Lower lobe of right lung (tissue), 2 donors: Measurements from ENCODE around the gene LAMA2. TPM values are rescaled to one million over a fixed set of nuclear protein-coding genes. Genes with fewer than 3 reads are reported as not detected.
A peak's percentile ranks its signal among the peaks of the same experiment; 100 is the strongest.

Experiments
- ATAC-seq, 2 donors: fragments of 200-7000 bp; cut with Tn5 transposase; one replicate each; pipeline ENCODE4 v1.9.1; 2020 to 2022; ENCODE audit warnings: mild to moderate bottlenecking in 2 of 2, moderate library complexity in 2 of 2
- DNase-seq: peaks from one replicate; pipeline ENCODE4 v3.0.0-alpha.2; 2020
- H3K27ac ChIP-seq: fragments of 200-600 bp; one replicate; pipeline ENCODE4 v1.8.0; 2022
- H3K27me3 ChIP-seq: fragments of 200-600 bp; one replicate; pipeline ENCODE4 v1.8.0; 2022; ENCODE audit warnings: low read depth
- H3K36me3 ChIP-seq: fragments of 200-600 bp; one replicate; pipeline ENCODE4 v1.8.0; 2022; ENCODE audit warnings: mild to moderate bottlenecking
- H3K4me1 ChIP-seq: fragments of 200-600 bp; one replicate; pipeline ENCODE4 v1.8.0; 2022
- H3K4me3 ChIP-seq: fragments of 200-600 bp; one replicate; pipeline ENCODE4 v1.8.0; 2022; ENCODE audit warnings: mild to moderate bottlenecking
- H3K9me3 ChIP-seq: fragments of 200-600 bp; one replicate; pipeline ENCODE4 v1.8.0; 2022
- CTCF ChIP-seq: fragments of 200-600 bp; IDR thresholded peaks from one replicate; pipeline ENCODE4 v1.8.0; 2022; ENCODE audit warnings: antibody characterized with exemption, mild to moderate bottlenecking
- intact Hi-C: fragments of 100-400 bp; cut with DNase I; formaldehyde crosslinking; loops from one replicate; pipeline ENCODE4 v1.11.0; 2022
- total RNA-seq: library from RNA; stranded (reverse); fragmentation: NEBNext Ultra II Directional; extraction: Animal tissue kit (Norgen Biotek cat#: 25700); gene quantifications from one replicate; pipeline ENCODE4 v1.2.1, GENCODE V29; 2021
- donor health status: DM: no; HTN: yes; CAD: no; lungs with severe emphysema.

The LAMA2 gene
- total RNA-seq, 1 donor from 2014 or later = 49.6 TPM

- TF ChIP-seq CTCF = no peak
- intact Hi-C loops = no loop called here
- Histone ChIP-seq H3K4me3 (no peak overlapping the region), H3K4me1 (no peaks in the 10 kb centered on the region), H3K36me3 (no peaks in the 10 kb centered on the region), H3K27me3 (no peaks in the 10 kb centered on the region), H3K9me3 (no peaks in the 10 kb centered on the region), H3K27ac (no peak overlapping the region)
- ATAC-seq = no peak
- DNase-seq = no peak
These were observed 350.7 kb downstream of the LAMA2 start for GRCh38 chr6:129233458-129234134.

- Histone ChIP-seq H3K4me1 (no peaks in the 10 kb centered on the region), H3K27me3 (no peaks in the 10 kb centered on the region), H3K9me3 (no peaks in the 10 kb centered on the region), H3K36me3 (no peaks in the 10 kb centered on the region), H3K27ac (no peak overlapping the region), H3K4me3 (no peak overlapping the region)
- ATAC-seq = no peak
- intact Hi-C loops = no loop called here
- no peak for DNase-seq
- no peak for TF ChIP-seq CTCF
These were observed 352.4 kb downstream of the LAMA2 start for GRCh38 chr6:129235167-129236000.

GRCh38 chr6:129236001-129236517 is 353.1 kb downstream of the LAMA2 start:
- Histone ChIP-seq H3K27ac (no peak overlapping the region), H3K36me3 (no peaks in the 10 kb centered on the region), H3K4me3 (no peak overlapping the region), H3K9me3 (no peaks in the 10 kb centered on the region), H3K4me1 (no peaks in the 10 kb centered on the region), H3K27me3 (no peaks in the 10 kb centered on the region)
- TF ChIP-seq CTCF = no peak
- DNase-seq = no peak
- intact Hi-C loops = no loop called here
- no peak for ATAC-seq

- Histone ChIP-seq H3K4me1 (no peaks in the 10 kb centered on the region), H3K27ac (no peak overlapping the region), H3K9me3 (no peaks in the 10 kb centered on the region), H3K27me3 (no peaks in the 10 kb centered on the region), H3K36me3 (no peaks in the 10 kb centered on the region), H3K4me3 (no peak overlapping the region)
- ATAC-seq = no peak
- no peak for DNase-seq
- no peak for TF ChIP-seq CTCF
- intact Hi-C loops = no loop called here
These were observed 356.1 kb downstream of the LAMA2 start for GRCh38 chr6:129238991-129239390.

GRCh38 chr6:129239825-129240491 is 357.0 kb downstream of the LAMA2 start:
- ATAC-seq (peak in 1 of 2 donors; percentile 52), DNase-seq (no peak)
- H3K9me3 ChIP-seq = no peaks in the 10 kb centered on the region
- no peak for TF ChIP-seq CTCF
- intact Hi-C loops = no loop called here
- H3K27me3 ChIP-seq = no peaks in the 10 kb centered on the region
- H3K4me1 ChIP-seq = no peaks in the 10 kb centered on the region
- H3K4me3 ChIP-seq = no peak overlapping the region
- no peak overlapping the region for H3K27ac ChIP-seq
- no peaks in the 10 kb centered on the region for H3K36me3 ChIP-seq
